ENCODE measurements around the gene CFAP410. TPM values are rescaled to one million over a fixed set of nuclear protein-coding genes. Genes with fewer than 3 reads are reported as not detected.

The CFAP410 gene
- total RNA-seq, 1 donor from 2014 or later = 10.4 TPM

GRCh38 chr21:44325386-44326271, 13.6 kb downstream of the CFAP410 start:
- Histone ChIP-seq H3K4me1 (ENCODE audit: insufficient read depth, low read length) (no peaks in the 10 kb centered on the region), H3K27ac (ENCODE audit: low read depth, low read length) (no peak overlapping the region), H3K79me2 (ENCODE audit: insufficient read depth, low read length) (no peaks in the 10 kb centered on the region), H2AFZ (ENCODE audit: low read depth, low read length) (no peak overlapping the region), H3K4me3 (ENCODE audit: insufficient read depth, low read depth, low read length) (no peak overlapping the region), H3K27me3 (ENCODE audit: insufficient read depth, low read length) (no peaks in the 10 kb centered on the region), H4K20me1 (ENCODE audit: insufficient read depth, low read length) (peaks cover 4% of the 10 kb centered on the region), H3K4me2 (ENCODE audit: low read length) (no peak overlapping the region), H3K9ac (ENCODE audit: low read length) (no peak overlapping the region), H3K9me3 (ENCODE audit: insufficient read depth, low read depth, low read length) (no peaks in the 10 kb centered on the region), H3K36me3 (ENCODE audit: insufficient read depth, low read length) (no peaks in the 10 kb centered on the region)
- H3K27ac Mint-ChIP-seq (ENCODE audit: unreplicated experiment) = no peak overlapping the region
- H3K4me3 Mint-ChIP-seq (ENCODE audit: unreplicated experiment) = no peak overlapping the region
- no peaks in the 10 kb centered on the region for H3K36me3 Mint-ChIP-seq (ENCODE audit: low read depth, unreplicated experiment)
- no peak for FAIRE-seq
- no peaks in the 10 kb centered on the region for H3K27me3 Mint-ChIP-seq (ENCODE audit: low read depth, unreplicated experiment)
- no peak for DNase-seq (ENCODE audit: low read depth)
- TF ChIP-seq EZH2 (IDR thresholded peaks at IDR 0.05; ENCODE audit: insufficient read depth, low read length) = no peak
- TF ChIP-seq CTCF (IDR thresholded peaks at IDR 0.05; ENCODE audit: insufficient read depth, low read depth, low read length) = no peak
- no peaks in the 10 kb centered on the region for H3K4me1 Mint-ChIP-seq (ENCODE audit: low read depth, unreplicated experiment)
- no peaks in the 10 kb centered on the region for H3K9me3 Mint-ChIP-seq (ENCODE audit: unreplicated experiment)

GRCh38 chr21:44324854-44325107, 14.4 kb downstream of the CFAP410 start:
- TF ChIP-seq CTCF (IDR thresholded peaks at IDR 0.05; ENCODE audit: insufficient read depth, low read depth, low read length) = no peak
- no peak for TF ChIP-seq EZH2 (IDR thresholded peaks at IDR 0.05; ENCODE audit: insufficient read depth, low read length)
- Histone ChIP-seq H3K4me2 (ENCODE audit: low read length) (no peak overlapping the region), H2AFZ (ENCODE audit: low read depth, low read length) (no peak overlapping the region)

More at GRCh38 chr21:44324854-44325107, 14.4 kb downstream of the CFAP410 start:
- no peaks in the 10 kb centered on the region for H3K27me3 ChIP-seq (ENCODE audit: insufficient read depth, low read length)
- H3K4me3 ChIP-seq (ENCODE audit: insufficient read depth, low read depth, low read length) = no peak overlapping the region
- no peaks in the 10 kb centered on the region for H3K36me3 ChIP-seq (ENCODE audit: insufficient read depth, low read length)
- no peak overlapping the region for H3K4me3 Mint-ChIP-seq (ENCODE audit: unreplicated experiment)
- no peaks in the 10 kb centered on the region for H3K27me3 Mint-ChIP-seq (ENCODE audit: low read depth, unreplicated experiment)
- no peaks in the 10 kb centered on the region for H3K36me3 Mint-ChIP-seq (ENCODE audit: low read depth, unreplicated experiment)
- H3K4me1 ChIP-seq (ENCODE audit: insufficient read depth, low read length) = no peaks in the 10 kb centered on the region
- H4K20me1 ChIP-seq (ENCODE audit: insufficient read depth, low read length) = peaks cover 3% of the 10 kb centered on the region
- no peaks in the 10 kb centered on the region for H3K9me3 ChIP-seq (ENCODE audit: insufficient read depth, low read depth, low read length)
- H3K9me3 Mint-ChIP-seq (ENCODE audit: unreplicated experiment) = no peaks in the 10 kb centered on the region
- H3K9ac ChIP-seq (ENCODE audit: low read length) = no peak overlapping the region
- H3K27ac ChIP-seq (ENCODE audit: low read depth, low read length) = no peak overlapping the region
- FAIRE-seq = no peak
- H3K27ac Mint-ChIP-seq (ENCODE audit: unreplicated experiment) = no peak overlapping the region
- DNase-seq (ENCODE audit: low read depth) = no peak
- H3K79me2 ChIP-seq (ENCODE audit: insufficient read depth, low read length) = no peaks in the 10 kb centered on the region
- no peaks in the 10 kb centered on the region for H3K4me1 Mint-ChIP-seq (ENCODE audit: low read depth, unreplicated experiment)

Data from astrocyte (in vitro differentiated cells and primary cell).